HepG2 (cell line): ENCODE measurements around the gene ZNF831. TPM values are rescaled to one million over a fixed set of nuclear protein-coding genes. Genes with fewer than 3 reads are reported as not detected.

Source experiments
- ATAC-seq: fragments of 200-7000 bp; cut with Tn5 transposase; 3 replicates; pipeline ENCODE4 v1.9.1; 2020; ENCODE audit warnings: mild to moderate bottlenecking, moderate library complexity
- BruUV-seq: library from RNA; stranded (reverse); fragments of 400-500 nt; replicated peaks from 2 replicates; lab custom pipeline; 2021; lab: Mats Ljungman, UMichigan
- CTCF ChIA-PET: fragments of 300-600 bp; formaldehyde crosslinking; extraction: SDS; loops from one replicate; lab custom pipeline; 2021; ENCODE audit warnings: low total read pairs, inconsistent platforms, low intra/inter-chr PET ratio; lab: Yijun Ruan, JAX
- POLR2A ChIA-PET: fragments of 350-600 bp; sonication (Branson Sonifier 250); formaldehyde crosslinking; loops from one replicate; lab custom pipeline; 2020; ENCODE audit warnings: antibody characterized with exemption, inconsistent platforms; lab: Yijun Ruan, JAX
- DNase-seq: peaks from one replicate; pipeline ENCODE4 v3.0.0-alpha.2; 2015; ENCODE audit warnings: low spot score
- FAIRE-seq: peaks from 3 replicates; lab custom pipeline; 2011; peaks lifted over from hg19 to GRCh38; lab: Jason Lieb, UNC
- H2AFZ ChIP-seq: one replicate; pipeline ENCODE4 v1.6.1; 2011; ENCODE audit warnings: low read length, inconsistent platforms
- H3K27ac ChIP-seq: fragments of 300-600 bp; 3 replicates; pipeline ENCODE4 v1.8.0; 2011; ENCODE audit warnings: mixed run types, mild to moderate bottlenecking, mixed read lengths, low read length, inconsistent platforms; ENCODE audit not compliant: insufficient read depth; ENCODE audit errors: extremely low read length
- H3K27me3 ChIP-seq, 2 experiments: fragments of 200-600 bp in 1 of 2; 2 replicates in 1 of 2; 3 replicates in 1 of 2; pipeline versions ENCODE4 v1.6.0 to v1.8.0; 2011; ENCODE audit warnings: low read length in 2 of 2, mild to moderate bottlenecking in 2 of 2, moderate library complexity in 2 of 2, inconsistent platforms in 1 of 2; ENCODE audit not compliant: insufficient read depth in 2 of 2, control insufficient read depth in 1 of 2
- H3K36me3 ChIP-seq, 2 experiments: fragments of 200-600 bp in 1 of 2; replicated peaks in 1 of 2; 2 replicates in 1 of 2; 3 replicates in 1 of 2; pipeline versions ENCODE4 v1.5.1 to v1.8.0; 2011; ENCODE audit warnings: low read length in 2 of 2, inconsistent platforms in 1 of 2; ENCODE audit not compliant: insufficient read depth in 2 of 2, control insufficient read depth in 1 of 2
- H3K4me1 ChIP-seq: 2 replicates; pipeline ENCODE4 v1.5.1; 2012; ENCODE audit warnings: low read length, inconsistent platforms; ENCODE audit not compliant: insufficient read depth
- H3K4me2 ChIP-seq: 2 replicates; pipeline ENCODE4 v1.6.0; 2011; ENCODE audit warnings: low read depth, low read length, inconsistent platforms
- H3K4me3 ChIP-seq, 3 experiments: fragments of 200-600 bp in 1 of 3; sonication (generic), shearing (Covaris generic) in 1 of 3; replicated peaks in 1 of 3; 2 replicates each; pipeline ENCODE4 v1.5.1; 2011 to 2016; ENCODE audit warnings: low read length in 3 of 3, inconsistent platforms in 2 of 3, low read depth in 2 of 3, mild to moderate bottlenecking in 2 of 3, control low read depth in 1 of 3, mixed read lengths in 1 of 3; ENCODE audit not compliant: insufficient read depth in 1 of 3
- H3K79me2 ChIP-seq: one replicate; pipeline ENCODE4 v1.6.1; 2011; ENCODE audit warnings: low read length, inconsistent platforms; ENCODE audit not compliant: insufficient read depth
- H3K9ac ChIP-seq: 2 replicates; pipeline ENCODE4 v1.6.0; 2011; ENCODE audit warnings: mild to moderate bottlenecking, low read depth, low read length, inconsistent platforms; ENCODE audit not compliant: insufficient read depth
- H3K9me3 ChIP-seq: 2 replicates; pipeline ENCODE4 v1.5.1; 2012; ENCODE audit warnings: mild to moderate bottlenecking, low read length
- H4K20me1 ChIP-seq: 2 replicates; pipeline ENCODE4 v1.6.0; 2011; ENCODE audit warnings: inconsistent platforms, mild to moderate bottlenecking, low read length, moderate library complexity; ENCODE audit not compliant: insufficient read depth
- BHLHE40 ChIP-seq: IDR thresholded peaks from 2 replicates; pipeline ENCODE4 v1.6.1; 2011; ENCODE audit warnings: low read length, improper control_type of control experiment
- CREB1 ChIP-seq, 2 experiments: fragments of 450-650 bp in 1 of 2; IDR thresholded peaks; 2 replicates each; pipeline ENCODE4 v1.6.1; 2016 to 2017; ENCODE audit warnings: control low read depth in 1 of 2, mild to moderate bottlenecking in 1 of 2, missing compliant biosample characterization in 1 of 2, missing genetic modification characterization in 1 of 2
- ERF ChIP-seq: IDR thresholded peaks from 2 replicates; pipeline ENCODE4 v1.6.1; 2018; ENCODE audit warnings: missing biosample characterization, missing genetic modification reagents
- FOSL2 ChIP-seq: sonication (generic); formaldehyde crosslinking; IDR thresholded peaks from 2 replicates; pipeline ENCODE4 v1.4.0; 2020; ENCODE audit warnings: missing genetic modification reagents
- MEF2D ChIP-seq: sonication (generic); formaldehyde crosslinking; IDR thresholded peaks from 2 replicates; pipeline ENCODE4 v1.5.1; 2020; ENCODE audit warnings: mild to moderate bottlenecking, missing genetic modification reagents
- U2AF1 ChIP-seq: fragments of 200-400 bp; formaldehyde crosslinking; optimal IDR thresholded peaks from 2 replicates; pipeline ENCODE3; 2017; ENCODE audit warnings: mild to moderate bottlenecking, low read depth, low read length
- ZBTB1 ChIP-seq: sonication (generic); formaldehyde crosslinking; IDR thresholded peaks from 2 replicates; pipeline ENCODE4 v1.4.0; 2020; ENCODE audit warnings: missing genetic modification reagents, borderline replicate concordance
- ZNF121 ChIP-seq: sonication (generic); formaldehyde crosslinking; IDR thresholded peaks from 2 replicates; pipeline ENCODE4 v1.5.0; 2020; ENCODE audit warnings: mild to moderate bottlenecking, missing genetic modification reagents
- ZNF670 ChIP-seq: sonication (generic); formaldehyde crosslinking; IDR thresholded peaks from 2 replicates; pipeline ENCODE4 v1.8.0; 2022; ENCODE audit warnings: mild to moderate bottlenecking, missing genetic modification reagents, borderline replicate concordance
- WGBS: methylation state at CpG from one replicate; pipeline ENCODE4 v1.1.6; 2017; ENCODE audit warnings: low lambda C conversion rate; 5-methylcytosine and 5-hydroxymethylcytosine counted together
- in situ Hi-C: cut with HindIII; loops from 2 replicates; pipeline ENCODE4 v1.10.0; 2017; ENCODE audit warnings: low pct_unique_long_range_greater_than_20kb; ENCODE audit not compliant: extremely low pct_ligation_motif_present
- intact Hi-C: fragments of 100-400 bp; cut with micrococcal nuclease; formaldehyde crosslinking; loops from one replicate; pipeline ENCODE4 v1.10.0; 2022; ENCODE audit not compliant: unreplicated experiment
- polyA plus RNA-seq, 8 experiments: library from polyadenylated mRNA; depleted of rRNA in 3 of 8; stranded (reverse) in 7 of 8; unstranded in 1 of 8; fragments of >200 nt; fragmentation: Illumina TruSeq in 4 of 8; extraction: Trizol in 4 of 8; gene quantifications; 2 replicates each; pipeline versions ENCODE4 v1.2.1 to v1.2.3, GENCODE V29; 2011 to 2016; ENCODE audit warnings: low read depth in 4 of 8, missing spikeins in 1 of 8, mixed read lengths in 1 of 8; ENCODE audit not compliant: insufficient read depth in 1 of 8
- total RNA-seq, 5 experiments: library from RNA; depleted of rRNA; stranded (reverse); fragments of >200 nt; fragmentation: Illumina TruSeq; extraction: Trizol; gene quantifications; 2 replicates each; pipeline ENCODE4 v1.2.3, GENCODE V29; 2016; ENCODE audit warnings: low read depth in 1 of 5
- TF ChIP-seq, protein P1 (sequence below): IDR thresholded peaks from 2 replicates; pipeline ENCODE4 v1.6.1; 2016; ENCODE audit warnings: missing compliant biosample characterization, missing genetic modification reagents, borderline replicate concordance
- TF ChIP-seq, protein P2 (sequence below): sonication (generic); formaldehyde crosslinking; conservative IDR thresholded peaks from 2 replicates; pipeline ENCODE4 v1.8.1; 2023; ENCODE audit warnings: missing genetic modification reagents

The ZNF831 gene
- total and polyA plus RNA-seq, 2 of the 13 experiments (the other 11 are each of a cell fraction or from before 2014, with no cell fraction given) = not detected

DNA sequence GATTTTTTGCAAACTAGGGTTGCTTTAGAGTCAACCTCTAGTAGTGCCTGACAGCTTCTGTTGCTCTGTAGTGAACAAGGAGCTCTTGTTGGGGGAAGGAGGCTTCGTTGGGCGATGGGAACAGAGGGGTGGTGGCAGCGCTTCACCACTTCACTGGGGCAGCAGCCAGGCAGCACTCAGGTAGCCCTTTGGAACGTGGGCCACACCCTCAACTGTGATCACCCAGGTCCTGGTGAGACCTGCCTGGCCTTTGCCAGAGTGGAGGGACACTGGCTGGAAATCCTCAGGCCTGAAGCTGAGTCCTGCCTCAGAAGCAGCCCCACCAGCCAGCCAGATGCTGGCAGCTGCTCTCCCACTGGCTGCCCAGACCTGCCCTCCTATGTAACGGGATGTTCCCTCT is 126.4 kb downstream of the ZNF831 start:
- no peaks in the 10 kb centered on the region for H3K4me1 ChIP-seq
- H4K20me1 ChIP-seq = no peaks in the 10 kb centered on the region
- POLR2A ChIA-PET = no interaction called here
- no peak for ATAC-seq
- no peaks in the 10 kb centered on the region for H3K36me3 ChIP-seq
- no peaks in the 10 kb centered on the region for H3K9me3 ChIP-seq
- WGBS = 6% methylated on average over 4 of the region's 5 CpGs
- BruUV-seq = no TSS peak
- H3K27me3 ChIP-seq = peaks cover 8 to 42% of the 10 kb centered on the region in 2 experiments; a peak in 3 of 5 replicates
- TF ChIP-seq, protein P1, sequence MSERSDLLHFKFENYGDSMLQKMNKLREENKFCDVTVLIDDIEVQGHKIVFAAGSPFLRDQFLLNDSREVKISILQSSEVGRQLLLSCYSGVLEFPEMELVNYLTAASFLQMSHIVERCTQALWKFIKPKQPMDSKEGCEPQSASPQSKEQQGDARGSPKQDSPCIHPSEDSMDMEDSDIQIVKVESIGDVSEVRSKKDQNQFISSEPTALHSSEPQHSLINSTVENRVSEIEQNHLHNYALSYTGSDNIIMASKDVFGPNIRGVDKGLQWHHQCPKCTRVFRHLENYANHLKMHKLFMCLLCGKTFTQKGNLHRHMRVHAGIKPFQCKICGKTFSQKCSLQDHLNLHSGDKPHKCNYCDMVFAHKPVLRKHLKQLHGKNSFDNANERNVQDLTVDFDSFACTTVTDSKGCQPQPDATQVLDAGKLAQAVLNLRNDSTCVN (CRISPR knock-in tag) = no peak
- TF ChIP-seq, all 625 proteins: peak for 0
- DNase-seq (no peak), FAIRE-seq (no peak)
- in situ Hi-C loops = no loop called here
- Histone ChIP-seq H3K9ac (no peak overlapping the region), H3K4me3 (no peak overlapping the region), H3K4me2 (no peak overlapping the region), H3K79me2 (no peaks in the 10 kb centered on the region), H3K27ac (no peak overlapping the region), H2AFZ (no peak overlapping the region)
- intact Hi-C loops = loop anchor here (5.0 kb wide), 1 partner anchor 1032 kb away; no protein-coding TSS in a partner anchor
- CTCF ChIA-PET = no interaction called here

DNA sequence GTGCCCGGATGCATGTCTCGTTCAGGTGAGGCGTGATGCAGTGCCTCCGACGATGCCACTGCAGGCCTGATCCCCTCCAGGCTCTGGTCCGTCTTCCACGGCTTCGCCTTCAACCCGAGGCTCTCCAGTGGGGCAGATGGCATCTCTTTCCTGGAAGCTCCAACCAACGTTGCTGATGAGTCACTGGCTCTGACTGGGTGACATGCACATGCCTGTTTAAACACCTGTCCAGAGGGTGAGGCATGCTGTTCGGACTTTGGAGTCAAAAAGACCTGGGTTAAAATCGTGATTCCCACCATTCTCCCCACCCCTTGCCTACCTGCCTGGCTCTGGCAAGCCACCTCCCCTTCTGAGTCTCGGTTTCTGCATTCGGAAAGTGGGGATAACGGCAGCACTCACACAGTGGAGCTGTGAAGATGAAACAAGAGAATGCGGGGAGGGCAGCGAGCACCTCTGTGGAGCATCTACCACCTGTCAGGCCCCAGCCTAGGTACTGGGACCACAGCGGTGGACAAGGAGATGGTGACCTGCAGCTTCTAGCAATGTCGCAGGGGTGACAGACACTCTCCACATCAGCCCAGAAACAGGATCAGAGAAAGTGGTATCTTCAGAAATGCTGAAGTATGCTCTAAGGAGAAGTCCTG is 128.2 kb downstream of the ZNF831 start:
- ATAC-seq (no peak), DNase-seq (no peak), FAIRE-seq (no peak)
- in situ Hi-C loops (no loop called here), intact Hi-C loops (no loop called here)
- Histone ChIP-seq H3K9ac (no peak overlapping the region), H2AFZ (no peak overlapping the region), H3K79me2 (no peaks in the 10 kb centered on the region), H3K9me3 (no peaks in the 10 kb centered on the region), H3K27me3 (peaks cover 8 to 42% of the 10 kb centered on the region in 2 experiments; a peak in 3 of 5 replicates), H3K4me3 (no peak overlapping the region), H3K4me2 (no peak overlapping the region), H3K4me1 (no peaks in the 10 kb centered on the region), H3K36me3 (no peaks in the 10 kb centered on the region), H4K20me1 (no peaks in the 10 kb centered on the region), H3K27ac (no peak overlapping the region)
- ChIA-PET POLR2A (interaction anchor here (0.6 kb wide), 1 partner anchor 148 kb away, joined by 3 read pairs; no protein-coding TSS in a partner anchor), CTCF (no interaction called here)
- TF ChIP-seq ZBTB1 (CRISPR knock-in tag) (no peak), FOSL2 (peak; percentile 50; the same call in 1 of the 2 replicates), ZNF670 (CRISPR knock-in tag) (no peak), U2AF1 (no peak), ERF (CRISPR knock-in tag) (no peak), MEF2D (no peak), CREB1 (IDR thresholded peaks at IDR 0.05) (peak; percentile 34), CREB1 (CRISPR knock-in tag; IDR thresholded peaks at IDR 0.05) (no peak), ZNF121 (CRISPR knock-in tag) (no peak), BHLHE40 (0 out of 2 replicates have a peak, but pooled peaks have one; percentile 7)
- TF ChIP-seq, protein P2, sequence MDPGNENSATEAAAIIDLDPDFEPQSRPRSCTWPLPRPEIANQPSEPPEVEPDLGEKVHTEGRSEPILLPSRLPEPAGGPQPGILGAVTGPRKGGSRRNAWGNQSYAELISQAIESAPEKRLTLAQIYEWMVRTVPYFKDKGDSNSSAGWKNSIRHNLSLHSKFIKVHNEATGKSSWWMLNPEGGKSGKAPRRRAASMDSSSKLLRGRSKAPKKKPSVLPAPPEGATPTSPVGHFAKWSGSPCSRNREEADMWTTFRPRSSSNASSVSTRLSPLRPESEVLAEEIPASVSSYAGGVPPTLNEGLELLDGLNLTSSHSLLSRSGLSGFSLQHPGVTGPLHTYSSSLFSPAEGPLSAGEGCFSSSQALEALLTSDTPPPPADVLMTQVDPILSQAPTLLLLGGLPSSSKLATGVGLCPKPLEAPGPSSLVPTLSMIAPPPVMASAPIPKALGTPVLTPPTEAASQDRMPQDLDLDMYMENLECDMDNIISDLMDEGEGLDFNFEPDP (CRISPR knock-in tag) = no peak
- WGBS = 15% methylated on average over 19 of the region's 19 CpGs
- no TSS peak for BruUV-seq
